Fibroblast of pulmonary artery (primary cell): Measurements from ENCODE around the gene MOBP.
A peak's percentile ranks its signal among the peaks of the same experiment; 100 is the strongest.

ENCODE experiments used
- DNase-seq: peaks from one replicate; pipeline ENCODE4 v3.0.0-alpha.2; 2010; ENCODE audit warnings: low read depth
- H3K4me3 ChIP-seq: replicated peaks from 2 replicates; pipeline ENCODE4 v1.5.1; 2011; ENCODE audit warnings: low read depth, mild to moderate bottlenecking, control low read depth, low read length, moderate library complexity
- CTCF ChIP-seq: IDR thresholded peaks from 2 replicates; pipeline ENCODE4 v1.5.1; 2011; ENCODE audit warnings: mild to moderate bottlenecking, control low read depth, low read length, inconsistent platforms; ENCODE audit errors: missing control alignments

The MOBP gene

GRCh38 chr3:39505866-39506742, 38.6 kb downstream of the MOBP start:
- no peak for TF ChIP-seq CTCF
- no peak overlapping the region for H3K4me3 ChIP-seq
- DNase-seq: peak; percentile 64

- no peak for TF ChIP-seq CTCF
- no peak overlapping the region for H3K4me3 ChIP-seq
- no peak for DNase-seq
Measured at GRCh38 chr3:39506863-39507262, 39.4 kb downstream of the MOBP start.

GRCh38 chr3:39513791-39514369, 46.4 kb downstream of the MOBP start:
- TF ChIP-seq CTCF: no peak
- no peak overlapping the region for H3K4me3 ChIP-seq
- DNase-seq: no peak

GRCh38 chr3:39515681-39516441, 48.4 kb downstream of the MOBP start:
- DNase-seq: no peak
- no peak for TF ChIP-seq CTCF
- no peak overlapping the region for H3K4me3 ChIP-seq

GRCh38 chr3:39519103-39519502, 51.6 kb downstream of the MOBP start:
- no peak for DNase-seq
- H3K4me3 ChIP-seq: no peak overlapping the region
- no peak for TF ChIP-seq CTCF

GRCh38 chr3:39519554-39520288, 52.2 kb downstream of the MOBP start:
- DNase-seq: no peak

More at GRCh38 chr3:39519554-39520288, 52.2 kb downstream of the MOBP start:
- H3K4me3 ChIP-seq: no peak overlapping the region
- TF ChIP-seq CTCF: no peak
